GM21515 (cell line): ENCODE measurements around the gene SLCO3A1.

ENCODE experiments used
- ATAC-seq: cut with Tn5 transposase; IDR thresholded peaks from one replicate; pipeline ENCODE4 v1.9.1; 2021; ENCODE audit not compliant: unreplicated experiment

SLCO3A1 gene

GRCh38 chr15:91881569-91882297, 28.2 kb downstream of the SLCO3A1 start:
- ATAC-seq, result no peak

- ATAC-seq, result no peak
These were observed 29.5 kb downstream of the SLCO3A1 start for GRCh38 chr15:91882858-91883586.

- no peak for ATAC-seq
These were observed 31.1 kb downstream of the SLCO3A1 start for GRCh38 chr15:91884606-91885005.

GRCh38 chr15:91885054-91885453, 31.5 kb downstream of the SLCO3A1 start:
- ATAC-seq, result no peak

GRCh38 chr15:91885714-91886270, 32.3 kb downstream of the SLCO3A1 start:
- no peak for ATAC-seq

GRCh38 chr15:91886878-91887277, 33.4 kb downstream of the SLCO3A1 start:
- ATAC-seq, result no peak

GRCh38 chr15:91887321-91887720, 33.8 kb downstream of the SLCO3A1 start:
- no peak for ATAC-seq

GRCh38 chr15:91887921-91888373, 34.4 kb downstream of the SLCO3A1 start:
- ATAC-seq, result no peak

- ATAC-seq, result no peak
These were observed 35.8 kb downstream of the SLCO3A1 start for GRCh38 chr15:91889111-91889815.

- ATAC-seq, result no peak
These were observed 37.1 kb downstream of the SLCO3A1 start for GRCh38 chr15:91890614-91891013.

- no peak for ATAC-seq
These were observed 37.6 kb downstream of the SLCO3A1 start for GRCh38 chr15:91891101-91891500.

- ATAC-seq, result no peak
These were observed 38.4 kb downstream of the SLCO3A1 start for GRCh38 chr15:91891788-91892345.

- ATAC-seq, result no peak
These were observed 38.9 kb downstream of the SLCO3A1 start for GRCh38 chr15:91892436-91892835.

GRCh38 chr15:91894606-91895005, 41.1 kb downstream of the SLCO3A1 start:
- ATAC-seq, result no peak

GRCh38 chr15:91895051-91895450, 41.5 kb downstream of the SLCO3A1 start:
- ATAC-seq, result no peak

GRCh38 chr15:91896341-91897055, 43.0 kb downstream of the SLCO3A1 start:
- no peak for ATAC-seq

GRCh38 chr15:91897585-91898372, 44.3 kb downstream of the SLCO3A1 start:
- no peak for ATAC-seq

GRCh38 chr15:91898843-91899242, 45.3 kb downstream of the SLCO3A1 start:
- no peak for ATAC-seq

- no peak for ATAC-seq
These were observed 51.4 kb downstream of the SLCO3A1 start for GRCh38 chr15:91904942-91905341.

GRCh38 chr15:91908391-91908790, 54.9 kb downstream of the SLCO3A1 start:
- no peak for ATAC-seq
